ENCODE results near the gene TTC34.

Gene TTC34

GRCh38 chr1:2812939-2813653 lies 11.6 kb upstream of the TTC34 start:
- DNase-seq (ENCODE audit: low read depth): no peak

- DNase-seq (ENCODE audit: low read depth): no peak
Measured at GRCh38 chr1:2812136-2812535, 10.6 kb upstream of the TTC34 start.

GRCh38 chr1:2811533-2811918 lies 10.0 kb upstream of the TTC34 start:
- DNase-seq (ENCODE audit: low read depth): no peak

GRCh38 chr1:2810899-2811532 lies 9.5 kb upstream of the TTC34 start:
- DNase-seq (ENCODE audit: low read depth): no peak

- no peak for DNase-seq (ENCODE audit: low read depth)
Measured at GRCh38 chr1:2810281-2810680, 8.8 kb upstream of the TTC34 start.

GRCh38 chr1:2809656-2810055 lies 8.2 kb upstream of the TTC34 start:
- DNase-seq (ENCODE audit: low read depth): no peak

GRCh38 chr1:2808831-2809605 lies 7.5 kb upstream of the TTC34 start:
- DNase-seq (ENCODE audit: low read depth): no peak

- no peak for DNase-seq (ENCODE audit: low read depth)
Measured at GRCh38 chr1:2808386-2808705, 6.9 kb upstream of the TTC34 start.

GRCh38 chr1:2807678-2808385 lies 6.3 kb upstream of the TTC34 start:
- no peak for DNase-seq (ENCODE audit: low read depth)

GRCh38 chr1:2807036-2807435 lies 5.5 kb upstream of the TTC34 start:
- no peak for DNase-seq (ENCODE audit: low read depth)

GRCh38 chr1:2806591-2806990 lies 5.1 kb upstream of the TTC34 start:
- DNase-seq (ENCODE audit: low read depth): no peak

- no peak for DNase-seq (ENCODE audit: low read depth)
Measured at GRCh38 chr1:2805801-2806430, 4.4 kb upstream of the TTC34 start.

- no peak for DNase-seq (ENCODE audit: low read depth)
Measured at GRCh38 chr1:2804628-2805351, 3.3 kb upstream of the TTC34 start.

GRCh38 chr1:2803931-2804627 lies 2.6 kb upstream of the TTC34 start:
- DNase-seq (ENCODE audit: low read depth): no peak

GRCh38 chr1:2803086-2803930 lies 1.8 kb upstream of the TTC34 start:
- no peak for DNase-seq (ENCODE audit: low read depth)

GRCh38 chr1:2802421-2802961 lies 998 bp upstream of the TTC34 start:
- no peak for DNase-seq (ENCODE audit: low read depth)

- DNase-seq (ENCODE audit: low read depth): no peak
Measured at GRCh38 chr1:2801046-2801445, 447 bp downstream of the TTC34 start.

GRCh38 chr1:2800664-2801045 lies 838 bp downstream of the TTC34 start:
- no peak for DNase-seq (ENCODE audit: low read depth)

- no peak for DNase-seq (ENCODE audit: low read depth)
Measured at GRCh38 chr1:2799811-2800663, 1.5 kb downstream of the TTC34 start.

Measured in GM04503 (cell line).